DOHH2 (cell line): Measurements from ENCODE around the gene SLC38A3.
A peak's percentile ranks its signal among the peaks of the same experiment; 100 is the strongest.

Experiments
- H3F3A ChIP-seq: fragments of 200-600 bp; sonication (generic), shearing (Covaris generic); 2 replicates; pipeline ENCODE4 v1.6.0; 2016; ENCODE audit warnings: antibody characterized with exemption, mild to moderate bottlenecking; ENCODE audit not compliant: control insufficient read depth, insufficient read depth
- H3K27ac ChIP-seq: fragments of 200-600 bp; sonication (generic); 2 replicates; pipeline ENCODE4 v1.5.1; 2014; ENCODE audit warnings: low read depth, mild to moderate bottlenecking, low read length, moderate library complexity
- H3K27me3 ChIP-seq: fragments of 200-600 bp; sonication (generic); 2 replicates; pipeline ENCODE4 v1.6.1; 2014; ENCODE audit warnings: mild to moderate bottlenecking, low read length, mixed read lengths; ENCODE audit not compliant: control insufficient read depth
- H3K36me3 ChIP-seq: fragments of 200-600 bp; sonication (generic); 2 replicates; pipeline ENCODE4 v1.6.1; 2014; ENCODE audit warnings: mild to moderate bottlenecking, low read length, moderate library complexity, mixed read lengths; ENCODE audit not compliant: control insufficient read depth
- H3K4me1 ChIP-seq: fragments of 200-600 bp; sonication (generic); 2 replicates; pipeline ENCODE4 v1.6.1; 2014; ENCODE audit warnings: mild to moderate bottlenecking, low read length, mixed read lengths; ENCODE audit not compliant: control insufficient read depth
- H3K4me2 ChIP-seq: fragments of 200-600 bp; sonication (generic); 2 replicates; pipeline ENCODE4 v1.6.0; 2014; ENCODE audit warnings: mild to moderate bottlenecking, low read length, moderate library complexity
- H3K4me3 ChIP-seq: fragments of 200-600 bp; sonication (generic); 2 replicates; pipeline ENCODE4 v1.5.1; 2014; ENCODE audit warnings: mild to moderate bottlenecking, low read length, mixed read lengths
- H3K79me2 ChIP-seq: fragments of 200-600 bp; sonication (generic); 2 replicates; pipeline ENCODE4 v1.6.1; 2014; ENCODE audit warnings: mild to moderate bottlenecking, low read length, mixed read lengths; ENCODE audit not compliant: control insufficient read depth
- H3K9me2 ChIP-seq: fragments of 200-600 bp; sonication (generic); replicated peaks from 2 replicates; pipeline ENCODE4 v1.6.1; 2014; ENCODE audit warnings: mild to moderate bottlenecking, low read length, mixed read lengths; ENCODE audit not compliant: control insufficient read depth
- H3K9me3 ChIP-seq: fragments of 200-600 bp; sonication (generic); 2 replicates; pipeline ENCODE4 v1.6.1; 2014; ENCODE audit warnings: antibody characterized with exemption, low read length, mixed read lengths; ENCODE audit not compliant: control insufficient read depth, insufficient read depth
- H4K20me1 ChIP-seq: fragments of 200-600 bp; sonication (generic); 2 replicates; pipeline ENCODE4 v1.6.0; 2014; ENCODE audit warnings: low read depth, mild to moderate bottlenecking, antibody characterized with exemption, low read length, moderate library complexity; ENCODE audit not compliant: control insufficient read depth, insufficient read depth
- EZH2phosphoT487 ChIP-seq: fragments of 200-600 bp; sonication (generic); IDR thresholded peaks from 2 replicates; pipeline ENCODE4 v1.6.1; 2017; ENCODE audit warnings: borderline replicate concordance, mild to moderate bottlenecking, antibody characterized with exemption, low read length, moderate library complexity, mixed read lengths
- TF ChIP-seq, protein P1 (sequence below): fragments of 200-600 bp; sonication (generic); IDR thresholded peaks from one replicate; pipeline ENCODE4 v1.5.1; 2014; ENCODE audit warnings: antibody characterized with exemption, mild to moderate bottlenecking, low read depth, low read length; ENCODE audit not compliant: poor library complexity, severe bottlenecking

SLC38A3 gene

DNA sequence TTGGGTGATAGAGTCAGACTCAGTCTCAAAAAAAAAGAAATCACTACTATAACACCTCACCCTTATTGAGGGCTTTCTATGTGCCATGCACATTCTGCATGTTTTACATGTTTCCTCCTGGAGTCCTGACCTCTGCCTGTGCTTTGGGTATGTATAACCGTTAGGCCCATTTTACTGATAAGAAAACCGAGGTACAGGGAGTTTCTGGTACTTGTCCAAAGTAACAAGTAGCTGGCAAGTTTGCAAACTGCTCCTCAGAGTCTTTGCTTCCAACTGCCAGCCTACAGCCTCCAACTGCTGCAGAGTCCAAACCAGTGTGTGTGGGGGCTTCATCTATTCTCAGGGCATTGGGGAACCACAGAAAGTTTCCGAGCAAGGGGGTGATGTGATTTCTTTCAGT lies 27.2 kb downstream of the SLC38A3 start:
- H3K4me1 ChIP-seq: peaks cover 43% of the 10 kb centered on the region
- peaks cover 3% of the 10 kb centered on the region for H3K36me3 ChIP-seq

DNA sequence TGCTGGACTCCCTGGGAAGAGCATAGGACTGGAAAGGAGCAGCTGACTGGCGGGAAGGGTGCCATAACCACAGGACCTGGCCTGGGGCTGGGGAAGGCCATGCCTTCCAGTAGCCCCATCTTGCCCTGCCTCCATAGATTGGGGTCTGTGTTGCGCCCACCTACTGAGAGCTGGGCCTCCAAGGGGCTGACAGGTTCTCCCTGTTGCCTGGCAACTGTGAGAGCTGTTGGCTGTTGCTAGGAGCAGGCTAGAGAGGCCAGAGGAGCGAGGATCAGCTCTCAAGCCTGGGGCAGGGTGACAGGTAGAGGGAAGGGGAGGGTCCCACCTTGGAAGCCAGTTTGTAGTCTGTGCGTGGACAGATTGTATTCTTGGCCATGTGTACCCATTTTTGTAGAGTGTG lies 28.1 kb downstream of the SLC38A3 start:
- H3F3A ChIP-seq: no peaks in the 10 kb centered on the region; the same call in 1 of the 2 replicates
- H3K9me2 ChIP-seq: no peaks in the 10 kb centered on the region
- H3K9me3 ChIP-seq: no peaks in the 10 kb centered on the region
- no peaks in the 10 kb centered on the region for H3K27me3 ChIP-seq
- H4K20me1 ChIP-seq: peaks cover 2% of the 10 kb centered on the region; the same call in 1 of the 2 replicates
- H3K79me2 ChIP-seq: peaks cover 36% of the 10 kb centered on the region
- H3K4me2 ChIP-seq: no peak overlapping the region
- H3K36me3 ChIP-seq: peaks cover 5% of the 10 kb centered on the region
- no peak overlapping the region for H3K27ac ChIP-seq
- H3K4me3 ChIP-seq: no peak overlapping the region
- H3K4me1 ChIP-seq: peaks cover 43% of the 10 kb centered on the region
- TF ChIP-seq, protein P1, sequence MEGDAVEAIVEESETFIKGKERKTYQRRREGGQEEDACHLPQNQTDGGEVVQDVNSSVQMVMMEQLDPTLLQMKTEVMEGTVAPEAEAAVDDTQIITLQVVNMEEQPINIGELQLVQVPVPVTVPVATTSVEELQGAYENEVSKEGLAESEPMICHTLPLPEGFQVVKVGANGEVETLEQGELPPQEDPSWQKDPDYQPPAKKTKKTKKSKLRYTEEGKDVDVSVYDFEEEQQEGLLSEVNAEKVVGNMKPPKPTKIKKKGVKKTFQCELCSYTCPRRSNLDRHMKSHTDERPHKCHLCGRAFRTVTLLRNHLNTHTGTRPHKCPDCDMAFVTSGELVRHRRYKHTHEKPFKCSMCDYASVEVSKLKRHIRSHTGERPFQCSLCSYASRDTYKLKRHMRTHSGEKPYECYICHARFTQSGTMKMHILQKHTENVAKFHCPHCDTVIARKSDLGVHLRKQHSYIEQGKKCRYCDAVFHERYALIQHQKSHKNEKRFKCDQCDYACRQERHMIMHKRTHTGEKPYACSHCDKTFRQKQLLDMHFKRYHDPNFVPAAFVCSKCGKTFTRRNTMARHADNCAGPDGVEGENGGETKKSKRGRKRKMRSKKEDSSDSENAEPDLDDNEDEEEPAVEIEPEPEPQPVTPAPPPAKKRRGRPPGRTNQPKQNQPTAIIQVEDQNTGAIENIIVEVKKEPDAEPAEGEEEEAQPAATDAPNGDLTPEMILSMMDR: no peak
- no peak for TF ChIP-seq EZH2phosphoT487

More for the DNA sequence above, 27.2 kb downstream of the SLC38A3 start:
- no peak overlapping the region for H3K27ac ChIP-seq
- H3K27me3 ChIP-seq: no peaks in the 10 kb centered on the region
- no peak overlapping the region for H3K4me3 ChIP-seq
- TF ChIP-seq EZH2phosphoT487: no peak
- TF ChIP-seq, protein P1: no peak
- H3K9me3 ChIP-seq: no peaks in the 10 kb centered on the region
- H3K79me2 ChIP-seq: peaks cover 31% of the 10 kb centered on the region
- H3K4me2 ChIP-seq: no peak overlapping the region
- H4K20me1 ChIP-seq: no peaks in the 10 kb centered on the region
- no peaks in the 10 kb centered on the region; the same call in 1 of the 2 replicates for H3F3A ChIP-seq
- H3K9me2 ChIP-seq: no peaks in the 10 kb centered on the region

DNA sequence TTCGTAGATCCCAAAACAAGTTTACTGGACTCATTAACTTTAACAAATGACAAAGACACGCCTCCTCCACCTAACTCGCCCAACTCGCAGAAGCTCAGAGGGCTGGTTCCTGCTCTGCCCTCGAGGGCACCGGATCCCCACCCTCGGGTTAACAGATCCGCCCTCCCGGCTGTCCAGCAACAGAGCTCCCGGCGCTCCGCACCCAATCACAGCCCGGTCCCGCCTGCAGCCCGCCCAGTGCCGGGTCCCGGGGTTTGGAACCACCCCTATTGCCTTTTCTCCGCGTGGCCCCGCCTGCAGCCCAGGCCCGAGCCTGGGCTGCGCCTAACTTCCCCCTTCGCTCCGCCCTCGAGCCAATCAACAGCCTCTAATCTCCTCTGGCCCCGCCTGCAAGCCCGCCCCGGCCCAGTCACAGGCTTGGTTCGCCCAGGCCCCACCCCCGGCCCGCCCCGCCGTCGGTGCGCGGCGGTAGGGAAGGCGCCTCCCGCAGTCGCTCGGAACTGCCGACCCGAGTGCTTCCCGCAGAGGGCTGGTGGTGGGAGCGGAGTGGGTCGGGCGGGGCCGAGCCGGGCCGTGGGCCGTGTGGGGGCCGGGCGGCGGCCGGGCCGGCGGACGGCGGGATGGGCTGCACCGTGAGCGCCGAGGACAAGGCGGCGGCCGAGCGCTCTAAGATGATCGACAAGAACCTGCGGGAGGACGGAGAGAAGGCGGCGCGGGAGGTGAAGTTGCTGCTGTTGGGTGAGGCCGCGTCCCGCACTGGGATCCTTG lies 30.8 kb downstream of the SLC38A3 start, which contains the start of gene GNAI2:
TSS of gene GNAI2 (plus strand) at position 489 of the 768 bp plus-strand sequence. CDS start at position 621, 132 bp downstream.
- Histone ChIP-seq H3K36me3 (peaks cover 28% of the 10 kb centered on the region), H3K4me2 (peak within 1 kb of the TSS; percentile 86), H4K20me1 (peaks cover 7% of the 10 kb centered on the region; the same call in 1 of the 2 replicates), H3K9me2 (no peaks in the 10 kb centered on the region), H3K27ac (peak within 1 kb of the TSS; percentile 40), H3F3A (no peaks in the 10 kb centered on the region), H3K4me1 (peaks cover 42% of the 10 kb centered on the region), H3K4me3 (peak within 1 kb of the TSS; percentile 79), H3K27me3 (no peaks in the 10 kb centered on the region), H3K79me2 (peaks cover 48% of the 10 kb centered on the region), H3K9me3 (no peaks in the 10 kb centered on the region)
- TF ChIP-seq EZH2phosphoT487: no peak
- TF ChIP-seq, protein P1: no peak
